Stimulated activated CD4-positive, alpha-beta T cell treated with anti-CD3 and anti-CD28 coated beads, Interleukin-12 subunit alpha, Interleukin-12 subunit beta, amount 100 ng/mL, for 48 hours (primary cell): Measurements from ENCODE around the gene IDH2.
"Not testable (repeated sequence)": the region's sequence is repeated elsewhere in the genome, so short reads cannot be mapped to it uniquely, and the experiment has no call there.

Source experiments
- DNase-seq, 3 donors: peaks; one replicate each; pipeline ENCODE4 v3.0.0-alpha.2; 2020; ENCODE audit warnings: low read depth in 2 of 3, low spot score in 1 of 3

Gene IDH2

GRCh38 chr15:90085565-90085964 is 16.7 kb downstream of the IDH2 start:
- no peak for DNase-seq

DNA sequence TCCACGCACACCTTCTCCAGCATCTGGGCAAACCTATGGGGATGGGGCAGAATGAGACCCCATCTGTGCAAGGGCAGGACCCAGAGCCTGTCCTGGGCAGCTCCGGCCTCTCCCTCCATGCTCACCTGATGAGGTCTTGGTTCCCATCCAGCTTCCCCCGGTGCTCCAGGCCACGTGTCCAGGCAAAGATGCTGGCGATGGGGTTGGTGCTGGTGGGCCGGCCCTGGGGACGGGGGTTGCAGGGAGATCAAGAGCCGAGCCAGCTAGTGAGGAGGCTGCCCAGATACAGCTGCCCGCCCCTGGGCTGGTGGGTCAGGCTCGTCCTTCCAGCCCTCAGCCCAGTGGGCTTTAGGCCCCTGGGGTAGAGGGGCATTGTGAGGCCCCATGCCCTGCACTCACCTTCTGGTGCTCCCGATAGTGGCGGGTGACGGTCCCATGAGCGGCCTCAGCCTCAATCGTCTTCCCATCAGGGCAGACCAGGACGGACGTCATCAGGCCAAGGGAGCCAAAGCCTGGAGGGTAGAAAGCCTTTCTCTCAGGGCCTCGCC is 17.3 kb downstream of the IDH2 start:
- no peak for DNase-seq

DNA sequence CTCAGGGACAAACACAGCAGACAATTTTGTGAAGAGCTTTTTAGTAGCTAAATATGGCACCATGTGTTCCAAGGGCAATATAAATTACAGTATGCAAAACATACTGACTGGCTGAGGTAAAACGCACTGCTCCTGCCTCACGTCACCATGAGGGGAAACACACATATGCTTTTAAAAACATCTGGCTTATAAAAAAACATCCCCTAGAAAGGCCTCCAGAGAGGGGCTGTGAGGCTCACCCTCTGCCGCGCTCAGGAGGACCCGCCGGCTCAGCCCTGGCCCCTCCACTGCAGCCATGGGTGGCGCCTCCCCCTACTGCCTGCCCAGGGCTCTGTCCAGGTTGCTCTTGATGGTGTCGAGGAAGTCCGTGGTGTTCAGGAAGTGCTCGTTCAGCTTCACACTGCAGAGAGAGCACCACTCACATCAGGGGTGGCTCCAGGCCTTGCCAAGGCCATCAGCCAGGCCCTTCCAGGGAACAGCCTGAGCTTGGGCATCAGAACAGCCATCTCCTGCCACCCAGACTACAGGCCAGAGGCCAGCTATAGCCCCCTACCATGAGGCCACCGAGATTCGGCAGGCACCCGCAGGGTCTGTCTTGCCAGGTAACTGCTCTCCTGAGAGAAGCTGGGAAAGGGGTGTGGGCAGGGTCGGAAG is 18.2 kb downstream of the IDH2 start:
- no peak for DNase-seq

DNA sequence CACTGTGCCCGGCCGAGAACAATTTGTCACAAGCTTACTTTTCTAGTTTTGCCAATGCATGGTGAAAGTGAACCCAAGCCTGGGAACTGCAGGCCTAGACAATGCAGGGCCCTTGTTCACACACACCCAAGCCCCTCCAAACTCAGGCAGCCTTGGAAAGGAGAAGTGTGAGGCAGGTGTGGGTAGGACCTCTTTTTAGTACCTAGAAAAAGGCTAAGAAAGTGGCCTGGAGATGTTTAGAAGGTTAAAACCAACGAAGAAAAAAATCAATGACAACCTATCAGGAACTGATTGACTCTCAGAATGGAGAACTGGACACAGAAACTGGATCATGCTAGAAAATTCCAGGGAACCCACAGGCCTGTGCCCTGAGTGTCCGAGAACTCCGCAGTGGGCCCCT is 18.8 kb downstream of the IDH2 start:
- DNase-seq, result no peak

DNA sequence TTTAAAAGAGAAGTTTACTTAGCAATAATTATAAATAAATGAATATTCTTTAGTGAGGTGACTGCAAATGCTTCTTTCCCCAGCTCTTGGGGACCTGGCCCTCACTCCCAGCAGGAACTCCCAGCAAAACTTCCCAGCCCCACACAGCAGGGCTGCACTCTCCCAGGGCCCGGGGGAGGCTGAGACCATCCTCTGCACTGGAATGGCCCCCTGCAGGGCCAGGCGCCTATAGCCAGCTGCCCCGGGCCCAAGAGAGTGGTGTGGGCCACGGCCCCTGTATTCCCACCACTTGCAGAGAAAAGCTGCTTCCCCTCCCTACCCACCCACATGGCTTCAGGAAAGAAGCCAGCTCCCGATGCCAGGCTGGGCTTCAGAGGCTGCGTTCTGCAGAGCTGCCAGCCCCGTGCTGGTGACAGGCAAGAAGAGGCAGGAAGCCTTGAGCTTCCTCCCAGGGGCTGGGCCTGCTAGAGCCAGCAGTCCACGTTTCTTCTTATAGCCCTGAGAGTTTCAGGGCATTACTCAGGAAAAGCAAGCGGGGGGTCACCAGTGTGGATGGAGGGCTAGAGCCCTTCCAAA is 20.0 kb downstream of the IDH2 start:
- no peak for DNase-seq

- no peak for DNase-seq
Measured at GRCh38 chr15:90080818-90081393, 21.4 kb downstream of the IDH2 start.

GRCh38 chr15:90080458-90080755 is 21.9 kb downstream of the IDH2 start:
- DNase-seq, result no peak

DNA sequence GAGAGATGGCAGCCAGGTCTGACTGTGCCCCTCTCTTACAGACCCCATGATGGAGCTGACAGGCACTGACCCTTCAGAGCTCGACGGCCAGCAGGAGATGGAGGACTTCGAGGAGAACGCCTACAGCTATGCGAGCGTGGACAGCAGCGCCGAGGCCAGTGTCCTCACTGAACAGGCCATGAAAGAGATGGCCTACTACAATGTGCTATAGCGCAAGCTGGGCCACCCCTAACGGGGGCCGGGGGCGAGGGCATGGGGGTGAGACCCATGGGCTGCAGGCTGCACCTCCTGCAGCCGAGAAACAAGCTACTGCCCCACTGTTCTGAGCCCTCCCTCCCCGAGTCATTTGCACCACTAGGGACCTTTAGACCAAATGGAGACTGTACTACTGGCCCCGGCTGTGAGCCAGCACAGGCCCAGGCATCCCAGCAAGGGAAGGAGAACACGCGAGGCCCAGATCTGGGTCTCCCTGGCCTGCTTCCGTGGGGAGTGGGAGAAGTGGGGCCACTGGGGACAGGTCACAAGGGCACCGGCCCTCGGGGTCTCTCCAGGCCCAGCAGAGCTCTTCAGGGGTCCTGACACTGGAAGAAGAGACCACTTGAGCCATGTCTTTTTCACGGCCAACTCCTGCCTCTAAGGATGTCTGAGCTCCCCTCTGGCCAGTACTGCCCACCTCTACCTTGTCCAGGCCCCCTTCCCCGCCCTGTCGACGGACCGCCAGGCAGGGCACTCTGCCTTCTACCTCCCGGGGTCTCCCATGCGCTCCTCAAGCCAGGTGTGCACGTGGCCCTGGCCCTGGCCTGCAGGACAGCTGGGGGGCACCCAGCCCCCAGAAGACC is 22.4 kb downstream of the IDH2 start:
- no peak for DNase-seq

- DNase-seq, result no peak
Measured at GRCh38 chr15:90078965-90079364, 23.3 kb downstream of the IDH2 start.

DNA sequence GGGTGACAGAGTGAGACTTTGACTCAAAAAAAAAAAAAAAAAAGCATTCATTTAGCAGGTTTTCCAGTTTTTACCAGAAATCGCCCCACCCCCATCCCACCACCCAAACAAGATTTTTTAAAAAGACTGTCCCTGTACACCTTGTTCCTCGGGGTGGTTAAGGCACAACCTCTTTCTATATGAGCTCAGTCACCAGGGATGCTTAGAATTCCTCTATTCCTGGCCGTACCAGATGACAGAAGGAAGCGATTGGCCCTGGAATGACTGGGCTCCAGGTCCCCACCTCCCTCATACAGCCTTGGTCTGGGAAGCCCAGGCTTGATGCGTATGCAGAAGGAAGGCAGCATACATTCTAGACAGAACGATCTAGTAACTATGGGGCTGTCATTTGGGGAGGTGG is 25.6 kb downstream of the IDH2 start:
- no peak for DNase-seq

DNA sequence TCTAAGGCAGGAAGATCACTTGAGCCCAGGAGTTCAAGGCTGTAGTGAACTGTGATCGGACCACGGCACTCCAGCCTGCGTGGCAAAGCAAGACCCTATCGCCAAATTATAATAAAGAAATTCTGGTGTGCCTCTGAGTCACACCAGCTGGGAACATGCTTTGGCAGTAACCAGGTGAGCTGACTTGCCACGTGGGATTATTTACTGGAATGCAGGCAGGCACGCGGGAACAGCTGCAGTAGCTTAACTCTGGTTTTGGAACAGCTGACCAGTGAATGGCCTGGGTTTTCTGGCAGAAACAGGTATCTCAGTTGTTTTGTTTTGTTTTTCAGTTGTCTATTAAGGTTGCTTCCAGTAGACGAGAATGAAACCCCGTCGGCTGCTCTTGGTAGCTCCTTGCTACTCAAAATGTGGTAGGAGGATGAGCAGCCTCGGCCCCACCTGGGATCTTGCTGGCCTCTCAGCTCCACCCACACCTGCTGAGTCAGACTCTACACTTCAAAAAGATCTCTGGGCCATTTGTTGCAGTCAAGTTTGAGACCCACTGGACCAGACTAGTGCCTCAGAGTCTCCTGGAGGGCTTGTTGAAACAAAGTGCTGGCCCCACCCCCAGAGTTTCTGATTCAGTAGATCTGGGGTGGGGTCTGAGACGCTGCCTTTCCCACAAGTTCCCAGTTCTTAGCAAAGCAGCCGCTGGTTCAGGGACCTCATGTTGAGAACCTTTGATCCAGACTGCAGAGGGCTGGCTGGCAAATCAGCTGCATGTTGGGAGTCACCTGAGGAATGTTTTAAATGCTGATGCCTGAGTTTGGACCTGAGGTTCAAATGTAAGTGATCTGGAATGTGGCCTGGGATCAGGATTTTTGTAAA is 26.6 kb downstream of the IDH2 start:
- DNase-seq, result no peak

DNA sequence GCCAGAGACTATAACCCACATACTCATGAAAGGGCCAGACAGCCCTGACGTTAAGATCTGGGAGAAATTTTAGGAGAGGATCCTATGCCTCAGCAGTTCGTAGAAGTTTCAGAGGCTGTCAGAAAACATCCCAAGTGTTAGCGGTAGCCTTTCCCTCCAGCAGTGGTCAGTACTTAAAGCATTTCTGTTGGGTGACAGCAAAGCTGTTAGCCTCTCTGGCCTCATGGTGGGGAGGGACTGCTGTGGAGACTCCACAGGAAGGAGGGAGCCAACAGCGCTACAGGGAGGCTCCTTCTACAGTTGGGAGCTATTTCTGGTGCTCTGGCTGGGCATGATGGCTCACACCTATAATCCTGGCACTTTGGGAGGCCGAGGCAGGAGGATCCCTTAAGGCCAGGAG is 27.4 kb downstream of the IDH2 start:
- DNase-seq, result no peak

DNA sequence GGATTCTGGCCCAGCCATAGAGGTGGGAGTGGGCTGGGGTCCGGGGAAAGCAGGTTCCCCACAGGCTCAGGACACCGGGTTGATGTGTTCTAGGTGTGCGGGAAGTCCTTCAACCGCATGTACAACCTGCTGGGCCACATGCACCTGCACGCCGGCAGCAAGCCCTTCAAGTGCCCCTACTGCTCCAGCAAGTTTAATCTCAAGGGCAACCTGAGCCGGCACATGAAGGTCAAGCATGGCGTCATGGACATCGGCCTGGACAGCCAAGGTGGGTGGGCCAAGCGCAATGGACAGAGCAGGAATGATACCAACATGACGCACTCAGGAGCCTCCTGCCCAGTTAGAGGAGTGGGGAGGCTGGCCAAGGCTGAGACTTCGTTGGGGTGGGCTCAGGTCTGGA is 28.2 kb downstream of the IDH2 start:
- DNase-seq, result no peak

GRCh38 chr15:90072978-90073640 is 29.2 kb downstream of the IDH2 start:
- DNase-seq, result no peak

- DNase-seq, result peak; percentile 63 to 66 (median 66)
Measured at GRCh38 chr15:90071220-90071807, 31.0 kb downstream of the IDH2 start.

GRCh38 chr15:90070623-90071022 is 31.6 kb downstream of the IDH2 start:
- DNase-seq, result not testable (repeated sequence)

GRCh38 chr15:90067953-90068606 is 34.2 kb downstream of the IDH2 start:
- DNase-seq, result no peak

GRCh38 chr15:90067181-90067952 is 34.9 kb downstream of the IDH2 start:
- no peak for DNase-seq

DNA sequence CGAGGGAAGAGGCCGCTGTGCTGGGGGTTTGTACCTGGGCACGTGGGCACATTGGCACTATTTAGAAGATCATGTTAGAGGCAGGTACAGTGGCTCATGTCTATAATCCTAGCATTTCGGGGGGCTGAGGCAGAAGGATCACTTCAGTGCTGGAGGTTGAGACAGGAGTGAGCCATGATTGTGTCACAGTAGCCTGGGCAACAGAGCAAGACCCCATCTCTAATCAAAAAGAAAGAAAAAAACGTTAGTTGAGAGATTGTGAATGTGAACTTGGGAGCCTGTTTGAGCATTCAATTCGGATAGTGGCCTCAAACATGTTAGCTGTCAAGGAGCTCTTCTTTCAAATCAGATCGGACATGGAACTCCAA is 36.6 kb downstream of the IDH2 start:
- no peak for DNase-seq
